Testis (tissue), 3 donors: ENCODE data around the gene TSPAN32. TPM values are rescaled to one million over a fixed set of nuclear protein-coding genes. Genes with fewer than 3 reads are reported as not detected.

ENCODE experiments used
- DNase-seq: peaks from one replicate; pipeline ENCODE4 v3.0.0-alpha.2; 2019
- H3K27ac ChIP-seq, 2 donors: fragments of 200-600 bp; sonication (generic); one replicate each; pipeline ENCODE4 v1.5.1; 2019
- H3K27me3 ChIP-seq: fragments of 200-600 bp; sonication (generic); one replicate; pipeline ENCODE4 v1.5.1; 2019
- H3K36me3 ChIP-seq: fragments of 200-600 bp; sonication (generic); one replicate; pipeline ENCODE4 v1.5.1; 2017; ENCODE audit warnings: low read depth; ENCODE audit errors: missing control alignments
- H3K4me1 ChIP-seq: fragments of 200-600 bp; sonication (generic); one replicate; pipeline ENCODE4 v1.5.1; 2019
- H3K4me3 ChIP-seq, 2 donors: fragments of 200-600 bp; sonication (generic); one replicate each; pipeline ENCODE4 v1.5.1; 2017 to 2019
- H3K9me3 ChIP-seq: fragments of 200-600 bp; sonication (generic); one replicate; pipeline ENCODE4 v1.5.1; 2017
- CTCF ChIP-seq, 3 experiments: fragments of 450-650 bp in 2 of 3; fragments of 200-600 bp in 1 of 3; sonication (generic) in 1 of 3; IDR thresholded peaks; one replicate each; pipeline ENCODE4 v1.5.1; 2016 to 2019; ENCODE audit warnings: antibody characterized with exemption in 3 of 3, mild to moderate bottlenecking in 2 of 3, moderate library complexity in 1 of 3
- POLR2A ChIP-seq: fragments of 450-650 bp; IDR thresholded peaks from one replicate; pipeline ENCODE4 v1.6.1; 2017; ENCODE audit warnings: antibody characterized with exemption, mild to moderate bottlenecking, moderate library complexity
- WGBS, 2 donors: methylation state at CpG; one replicate each; pipeline ENCODE4 v1.1.5; 2018; 5-methylcytosine and 5-hydroxymethylcytosine counted together
- intact Hi-C: fragments of 100-400 bp; cut with DNase I; formaldehyde crosslinking; loops from one replicate; pipeline ENCODE4 v1.15.1; 2023; ENCODE audit warnings: low total_unique reads
- polyA plus RNA-seq: library from polyadenylated mRNA; stranded (reverse); fragments of 350-450 nt; fragmentation: Illumina TruSeq; extraction: RNeasy Lipid Tissue Mini Kit (QIAGEN cat#74804); gene quantifications from one replicate; pipeline ENCODE4 v1.2.3, GENCODE V29; 2014; ENCODE audit warnings: low read depth, low replicate concordance; ENCODE audit not compliant: insufficient read depth
- total RNA-seq, 2 donors: library from RNA; depleted of rRNA; stranded (reverse); fragments of >200 nt; gene quantifications; one replicate each; pipeline ENCODE4 v1.2.3, GENCODE V29; 2016

Gene TSPAN32
- total and polyA plus RNA-seq, 3 donors from 2014 or later: 1.0 to 1.5 (median 1.1) TPM

GRCh38 chr11:2258501-2259465 is 43.0 kb upstream of the TSPAN32 start:
- WGBS, 2 donors: 91 to 93% methylated on average over 24 to 29 of the region's 29 CpGs
- no peak overlapping the region for H3K4me3 ChIP-seq
- intact Hi-C loops: no loop called here
- no peaks in the 10 kb centered on the region for H3K27me3 ChIP-seq
- H3K36me3 ChIP-seq: no peaks in the 10 kb centered on the region
- DNase-seq: peak; percentile 10
- H3K27ac ChIP-seq: no peak overlapping the region
- no peak for TF ChIP-seq CTCF (IDR thresholded peaks at IDR 0.05)
- TF ChIP-seq POLR2A: no peak
- H3K4me1 ChIP-seq: no peaks in the 10 kb centered on the region
- H3K9me3 ChIP-seq: no peaks in the 10 kb centered on the region

DNA sequence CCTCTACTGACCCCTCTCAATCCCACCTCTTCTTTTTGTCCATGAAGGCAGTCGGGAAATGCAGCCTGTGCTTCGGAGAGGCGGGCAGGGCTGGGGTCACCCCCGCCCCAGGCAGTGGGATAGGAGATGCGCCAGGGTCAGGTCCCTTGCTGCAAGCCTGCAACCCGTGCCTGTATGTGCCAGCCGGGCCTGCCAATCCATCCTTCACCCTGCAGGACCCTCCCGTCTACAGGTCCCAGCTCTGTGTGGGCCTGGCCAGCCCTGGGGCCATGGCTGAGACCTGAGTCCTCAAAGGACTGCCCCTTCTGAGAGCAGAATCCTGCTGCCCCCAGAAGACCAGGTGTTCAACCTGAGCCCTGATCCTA is 42.4 kb upstream of the TSPAN32 start:
- Histone ChIP-seq H3K4me3 (no peak overlapping the region), H3K36me3 (no peaks in the 10 kb centered on the region), H3K9me3 (no peaks in the 10 kb centered on the region), H3K27ac (no peak overlapping the region), H3K4me1 (no peaks in the 10 kb centered on the region), H3K27me3 (no peaks in the 10 kb centered on the region)
- peak; percentile 7 for DNase-seq
- 93% methylated on average over 8 of the region's 8 CpGs; no CpG with 5 or more reads in 1 of the 2 donors for WGBS, 2 donors
- TF ChIP-seq POLR2A: no peak
- TF ChIP-seq CTCF (IDR thresholded peaks at IDR 0.05): no peak
- intact Hi-C loops: no loop called here

DNA sequence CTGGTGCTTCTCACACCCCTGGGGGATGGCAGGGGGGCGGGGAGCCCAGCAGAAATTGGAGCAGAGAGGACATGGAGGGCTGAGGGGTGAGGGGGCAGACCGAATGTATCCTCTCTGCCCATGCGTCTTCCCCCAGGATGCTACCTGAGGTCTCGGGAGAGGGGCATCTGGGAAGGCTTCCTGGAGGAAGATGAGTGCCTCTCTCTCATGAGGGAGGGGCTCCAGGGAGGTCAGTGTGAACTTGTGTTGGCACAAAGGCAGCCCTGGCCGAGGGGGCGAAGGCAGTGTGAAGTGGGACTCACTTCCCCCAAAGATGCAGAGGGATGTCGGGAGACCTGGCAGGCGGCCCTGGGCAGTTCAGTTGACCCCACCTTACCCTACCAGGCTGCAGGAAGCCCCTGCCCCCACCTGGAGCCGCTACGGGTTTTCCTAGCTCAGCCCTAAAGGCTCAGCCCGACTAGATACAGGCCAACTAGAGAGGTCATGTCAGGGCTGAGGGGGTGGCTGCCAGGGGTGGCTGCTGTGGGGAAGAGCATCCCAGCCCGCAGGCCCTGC is 41.8 kb upstream of the TSPAN32 start:
- DNase-seq: peak; percentile 10
- Histone ChIP-seq H3K27me3 (no peaks in the 10 kb centered on the region), H3K4me1 (no peaks in the 10 kb centered on the region), H3K27ac (no peak overlapping the region), H3K4me3 (no peak overlapping the region), H3K36me3 (no peaks in the 10 kb centered on the region), H3K9me3 (no peaks in the 10 kb centered on the region)
- intact Hi-C loops: no loop called here
- WGBS, 2 donors: 73 to 93% methylated on average over 5 to 12 of the region's 12 CpGs
- TF ChIP-seq POLR2A (no peak), CTCF (IDR thresholded peaks at IDR 0.05) (no peak)

DNA sequence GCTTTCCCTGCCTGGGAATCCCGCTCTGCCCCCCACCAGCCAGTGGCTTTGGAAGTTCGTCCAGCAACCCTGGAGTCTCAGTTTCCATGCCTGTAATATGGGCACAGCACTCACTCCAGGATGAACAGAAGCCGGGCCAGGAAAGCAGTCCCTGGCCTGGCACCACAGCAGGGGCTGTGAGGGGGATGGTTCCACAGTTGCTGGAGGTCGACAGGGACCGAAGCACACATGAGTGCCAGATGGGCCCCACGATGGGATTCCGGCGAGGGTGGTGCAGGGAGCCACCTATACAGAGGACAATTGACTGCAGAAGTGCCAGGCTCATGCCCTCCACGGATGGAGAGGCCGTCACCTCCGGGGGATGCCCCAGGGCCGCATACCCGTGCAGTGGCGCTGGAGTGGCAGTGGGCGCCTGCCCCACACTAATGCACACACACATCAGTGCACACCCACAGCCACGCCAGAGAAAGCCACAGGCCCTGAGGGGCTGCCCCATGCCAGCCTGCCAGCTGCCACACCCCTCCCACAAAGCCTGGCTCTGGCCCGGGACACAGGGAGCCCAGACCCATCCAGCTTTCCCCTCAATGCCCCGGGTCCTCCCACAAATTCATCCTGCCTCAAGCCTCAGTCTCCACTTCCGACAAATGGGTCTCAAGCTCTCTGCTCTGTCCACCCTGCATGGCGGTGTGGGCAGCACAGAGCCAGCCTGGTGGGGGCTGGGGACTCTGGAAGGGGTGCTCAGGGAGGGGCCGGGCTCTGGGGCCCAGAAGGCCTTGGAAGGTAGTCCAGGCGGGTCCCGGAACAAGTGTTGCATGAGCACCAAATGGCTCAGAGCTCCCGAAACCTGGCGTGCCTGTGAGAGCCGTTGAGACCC is 41.1 kb upstream of the TSPAN32 start:
- H3K27me3 ChIP-seq: no peaks in the 10 kb centered on the region
- DNase-seq: peak; percentile 11
- H3K4me1 ChIP-seq: no peaks in the 10 kb centered on the region
- H3K4me3 ChIP-seq: no peak overlapping the region
- H3K27ac ChIP-seq: no peak overlapping the region
- no peaks in the 10 kb centered on the region for H3K36me3 ChIP-seq
- TF ChIP-seq POLR2A (no peak), CTCF (IDR thresholded peaks at IDR 0.05) (no peak)
- intact Hi-C loops: no loop called here
- no peaks in the 10 kb centered on the region for H3K9me3 ChIP-seq
- WGBS, 2 donors: 81 to 91% methylated on average over 11 to 25 of the region's 26 CpGs
